ENCODE measurements around the gene EHBP1.

DNA sequence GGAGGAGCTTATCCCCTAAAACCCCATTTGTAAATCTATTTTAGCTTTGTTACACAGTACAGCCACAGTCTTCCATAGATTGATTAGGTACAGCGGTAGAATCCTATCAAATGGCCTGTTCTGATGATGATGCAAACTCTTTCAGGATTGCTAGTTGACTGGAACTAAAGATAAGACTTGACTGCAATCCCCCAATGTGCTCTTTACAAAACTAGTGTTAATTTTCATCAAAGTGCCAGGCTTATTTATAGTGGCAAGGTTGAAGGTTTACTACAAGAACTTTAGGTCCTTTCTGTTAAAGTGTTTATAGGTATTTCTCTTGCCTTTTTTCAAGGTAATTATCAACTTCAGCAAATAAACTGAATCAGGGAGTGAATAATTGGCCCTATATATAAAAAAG, 336.1 kb downstream of the EHBP1 start:
- TF ChIP-seq POLR2A (IDR thresholded peaks at IDR 0.05): no peak
- TF ChIP-seq, protein P1, sequence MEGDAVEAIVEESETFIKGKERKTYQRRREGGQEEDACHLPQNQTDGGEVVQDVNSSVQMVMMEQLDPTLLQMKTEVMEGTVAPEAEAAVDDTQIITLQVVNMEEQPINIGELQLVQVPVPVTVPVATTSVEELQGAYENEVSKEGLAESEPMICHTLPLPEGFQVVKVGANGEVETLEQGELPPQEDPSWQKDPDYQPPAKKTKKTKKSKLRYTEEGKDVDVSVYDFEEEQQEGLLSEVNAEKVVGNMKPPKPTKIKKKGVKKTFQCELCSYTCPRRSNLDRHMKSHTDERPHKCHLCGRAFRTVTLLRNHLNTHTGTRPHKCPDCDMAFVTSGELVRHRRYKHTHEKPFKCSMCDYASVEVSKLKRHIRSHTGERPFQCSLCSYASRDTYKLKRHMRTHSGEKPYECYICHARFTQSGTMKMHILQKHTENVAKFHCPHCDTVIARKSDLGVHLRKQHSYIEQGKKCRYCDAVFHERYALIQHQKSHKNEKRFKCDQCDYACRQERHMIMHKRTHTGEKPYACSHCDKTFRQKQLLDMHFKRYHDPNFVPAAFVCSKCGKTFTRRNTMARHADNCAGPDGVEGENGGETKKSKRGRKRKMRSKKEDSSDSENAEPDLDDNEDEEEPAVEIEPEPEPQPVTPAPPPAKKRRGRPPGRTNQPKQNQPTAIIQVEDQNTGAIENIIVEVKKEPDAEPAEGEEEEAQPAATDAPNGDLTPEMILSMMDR (IDR thresholded peaks at IDR 0.05 in 4 of 5, conservative IDR thresholded peaks at IDR 0.05 in 1 of 5): no peak

Data from gastrocnemius medialis (tissue), 4 donors.